Measurements from ENCODE around the gene CXorf38. TPM values are rescaled to one million over a fixed set of nuclear protein-coding genes. Genes with fewer than 3 reads are reported as not detected.
A peak's percentile ranks its signal among the peaks of the same experiment; 100 is the strongest.

Gene CXorf38
- total and polyA plus RNA-seq, 9 of the 15 experiments (the other 6 are each of a cell fraction or from before 2014, with no cell fraction given), result 1.2 to 12.8 (median 8.4) TPM

DNA sequence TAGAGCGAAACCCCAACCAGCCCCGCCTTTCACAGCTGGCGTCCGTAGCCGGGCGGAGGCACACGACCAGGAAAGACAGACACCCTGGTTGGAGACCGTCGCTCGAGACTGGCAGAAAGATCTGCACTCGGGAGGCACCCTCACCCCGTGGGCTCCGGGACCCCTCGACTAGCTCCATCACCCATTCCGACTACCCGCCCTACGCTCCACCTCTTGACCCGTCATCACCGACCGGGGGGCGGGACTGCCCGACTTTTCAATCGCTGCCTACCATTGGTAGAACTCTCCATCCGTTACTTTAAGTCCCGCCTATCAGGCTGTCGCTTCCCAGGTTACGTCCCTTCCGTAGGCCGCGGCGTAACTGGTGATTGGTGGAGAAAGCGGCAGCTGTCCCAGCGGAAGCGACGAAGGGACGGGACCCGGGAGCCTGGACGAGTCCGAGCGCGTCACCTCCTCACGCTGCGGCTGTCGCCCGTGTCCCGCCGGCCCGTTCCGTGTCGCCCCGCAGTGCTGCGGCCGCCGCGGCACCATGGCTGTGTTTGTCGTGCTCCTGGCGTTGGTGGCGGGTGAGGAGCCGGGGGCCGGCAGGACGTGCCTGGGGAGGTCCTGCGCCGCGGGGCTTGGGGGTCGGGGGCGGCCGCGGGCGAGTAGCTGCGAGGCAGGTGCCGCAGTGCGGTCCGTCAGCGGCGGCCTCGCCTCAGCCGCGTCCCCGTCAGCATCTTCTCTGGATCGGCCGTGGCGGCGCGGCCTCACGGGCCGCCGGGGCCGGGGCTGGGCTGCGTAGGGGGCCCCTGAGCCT, 66.6 kb downstream of the CXorf38 start, which contains the start of gene ATP6AP2 (continued):
- TF ChIP-seq SPI1 (IDR thresholded peaks at IDR 0.05; ENCODE audit: borderline replicate concordance, low read depth, low read length) (no peak), MLLT1 (IDR thresholded peaks at IDR 0.05) (peak in 1 of 2 experiments; percentile 75; a peak in 1 of 4 replicates), XRCC4 (IDR thresholded peaks at IDR 0.05; ENCODE audit: extremely low read depth, insufficient read depth, insufficient read length) (no peak), GMEB1 (CRISPR knock-in tag; IDR thresholded peaks at IDR 0.05) (peak; percentile 88), RHOXF2B (CRISPR knock-in tag; conservative IDR thresholded peaks at IDR 0.05) (no peak), MBD2 (IDR thresholded peaks at IDR 0.05; ENCODE audit: borderline replicate concordance, low read depth) (peak; percentile 92), SP2 (IDR thresholded peaks at IDR 0.05; ENCODE audit: extremely low read depth, low read depth, low read length, poor library complexity, severe bottlenecking) (peak; percentile 67), SMARCB1 (IDR thresholded peaks at IDR 0.05; ENCODE audit: insufficient read length, low read depth) (no peak), FOS (IDR thresholded peaks at IDR 0.05; ENCODE audit: extremely low read depth, insufficient read length) (peak; percentile 86), ZKSCAN8 (CRISPR knock-in tag; IDR thresholded peaks at IDR 0.05) (0 out of 2 replicates have a peak, but pooled peaks have one; percentile 11), L3MBTL2 (IDR thresholded peaks at IDR 0.05) (no peak; the same call in 1 of the 2 replicates), MEF2A (IDR thresholded peaks at IDR 0.05; ENCODE audit: control insufficient read depth, low read depth, low read length) (no peak), E2F3 (CRISPR knock-in tag; IDR thresholded peaks at IDR 0.05) (no peak)
- TF ChIP-seq, protein P1, sequence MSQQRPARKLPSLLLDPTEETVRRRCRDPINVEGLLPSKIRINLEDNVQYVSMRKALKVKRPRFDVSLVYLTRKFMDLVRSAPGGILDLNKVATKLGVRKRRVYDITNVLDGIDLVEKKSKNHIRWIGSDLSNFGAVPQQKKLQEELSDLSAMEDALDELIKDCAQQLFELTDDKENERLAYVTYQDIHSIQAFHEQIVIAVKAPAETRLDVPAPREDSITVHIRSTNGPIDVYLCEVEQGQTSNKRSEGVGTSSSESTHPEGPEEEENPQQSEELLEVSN (IDR thresholded peaks at IDR 0.05; ENCODE audit: borderline replicate concordance in 1 of 2, extremely low read depth in 1 of 2, insufficient read depth in 1 of 2, insufficient read length in 1 of 2, low read depth in 1 of 2, low read length in 1 of 2, poor library complexity in 1 of 2, severe bottlenecking in 1 of 2), result peak in 1 of 2 experiments; percentile 44
- TF ChIP-seq, protein P2, sequence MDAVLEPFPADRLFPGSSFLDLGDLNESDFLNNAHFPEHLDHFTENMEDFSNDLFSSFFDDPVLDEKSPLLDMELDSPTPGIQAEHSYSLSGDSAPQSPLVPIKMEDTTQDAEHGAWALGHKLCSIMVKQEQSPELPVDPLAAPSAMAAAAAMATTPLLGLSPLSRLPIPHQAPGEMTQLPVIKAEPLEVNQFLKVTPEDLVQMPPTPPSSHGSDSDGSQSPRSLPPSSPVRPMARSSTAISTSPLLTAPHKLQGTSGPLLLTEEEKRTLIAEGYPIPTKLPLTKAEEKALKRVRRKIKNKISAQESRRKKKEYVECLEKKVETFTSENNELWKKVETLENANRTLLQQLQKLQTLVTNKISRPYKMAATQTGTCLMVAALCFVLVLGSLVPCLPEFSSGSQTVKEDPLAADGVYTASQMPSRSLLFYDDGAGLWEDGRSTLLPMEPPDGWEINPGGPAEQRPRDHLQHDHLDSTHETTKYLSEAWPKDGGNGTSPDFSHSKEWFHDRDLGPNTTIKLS (IDR thresholded peaks at IDR 0.05; ENCODE audit: borderline replicate concordance, low read depth), result no peak
- TF ChIP-seq, protein P3, sequence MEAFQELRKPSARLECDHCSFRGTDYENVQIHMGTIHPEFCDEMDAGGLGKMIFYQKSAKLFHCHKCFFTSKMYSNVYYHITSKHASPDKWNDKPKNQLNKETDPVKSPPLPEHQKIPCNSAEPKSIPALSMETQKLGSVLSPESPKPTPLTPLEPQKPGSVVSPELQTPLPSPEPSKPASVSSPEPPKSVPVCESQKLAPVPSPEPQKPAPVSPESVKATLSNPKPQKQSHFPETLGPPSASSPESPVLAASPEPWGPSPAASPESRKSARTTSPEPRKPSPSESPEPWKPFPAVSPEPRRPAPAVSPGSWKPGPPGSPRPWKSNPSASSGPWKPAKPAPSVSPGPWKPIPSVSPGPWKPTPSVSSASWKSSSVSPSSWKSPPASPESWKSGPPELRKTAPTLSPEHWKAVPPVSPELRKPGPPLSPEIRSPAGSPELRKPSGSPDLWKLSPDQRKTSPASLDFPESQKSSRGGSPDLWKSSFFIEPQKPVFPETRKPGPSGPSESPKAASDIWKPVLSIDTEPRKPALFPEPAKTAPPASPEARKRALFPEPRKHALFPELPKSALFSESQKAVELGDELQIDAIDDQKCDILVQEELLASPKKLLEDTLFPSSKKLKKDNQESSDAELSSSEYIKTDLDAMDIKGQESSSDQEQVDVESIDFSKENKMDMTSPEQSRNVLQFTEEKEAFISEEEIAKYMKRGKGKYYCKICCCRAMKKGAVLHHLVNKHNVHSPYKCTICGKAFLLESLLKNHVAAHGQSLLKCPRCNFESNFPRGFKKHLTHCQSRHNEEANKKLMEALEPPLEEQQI (IDR thresholded peaks at IDR 0.05), result no peak
- TF ChIP-seq, protein P4, sequence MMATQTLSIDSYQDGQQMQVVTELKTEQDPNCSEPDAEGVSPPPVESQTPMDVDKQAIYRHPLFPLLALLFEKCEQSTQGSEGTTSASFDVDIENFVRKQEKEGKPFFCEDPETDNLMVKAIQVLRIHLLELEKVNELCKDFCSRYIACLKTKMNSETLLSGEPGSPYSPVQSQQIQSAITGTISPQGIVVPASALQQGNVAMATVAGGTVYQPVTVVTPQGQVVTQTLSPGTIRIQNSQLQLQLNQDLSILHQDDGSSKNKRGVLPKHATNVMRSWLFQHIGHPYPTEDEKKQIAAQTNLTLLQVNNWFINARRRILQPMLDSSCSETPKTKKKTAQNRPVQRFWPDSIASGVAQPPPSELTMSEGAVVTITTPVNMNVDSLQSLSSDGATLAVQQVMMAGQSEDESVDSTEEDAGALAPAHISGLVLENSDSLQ (IDR thresholded peaks at IDR 0.05), result peak; percentile 99

All from K562 (cell line).